Caki2 (cell line): Measurements from ENCODE around the gene SBNO2. TPM values are rescaled to one million over a fixed set of nuclear protein-coding genes. Genes with fewer than 3 reads are reported as not detected.

Source experiments
- DNase-seq: peaks from one replicate; pipeline ENCODE4 v3.0.0-alpha.2; 2015; ENCODE audit warnings: low read depth
- in situ Hi-C: cut with HindIII; loops from 2 replicates; pipeline ENCODE4 v1.10.0; 2016; ENCODE audit warnings: low sequenced_read_pairs, low pct_unique_long_range_greater_than_20kb, mixed read lengths
- total RNA-seq: library from RNA; depleted of rRNA; stranded (reverse); fragments of >200 nt; shearing (Covaris generic); gene quantifications from 2 replicates; pipeline ENCODE4 v1.2.3, GENCODE V29; 2014; ENCODE audit warnings: low replicate concordance

The SBNO2 gene
- total RNA-seq, 1 experiment from 2014 or later: 23.7 TPM

GRCh38 chr19:1074544-1075283 lies 99.4 kb downstream of the SBNO2 start:
- in situ Hi-C loops: no loop called here
- DNase-seq: peak; percentile 53

GRCh38 chr19:1073956-1074517 lies 100.0 kb downstream of the SBNO2 start:
- DNase-seq: no peak
- in situ Hi-C loops: no loop called here

GRCh38 chr19:1073063-1073955 lies 100.8 kb downstream of the SBNO2 start:
- DNase-seq: no peak
- in situ Hi-C loops: no loop called here

DNA sequence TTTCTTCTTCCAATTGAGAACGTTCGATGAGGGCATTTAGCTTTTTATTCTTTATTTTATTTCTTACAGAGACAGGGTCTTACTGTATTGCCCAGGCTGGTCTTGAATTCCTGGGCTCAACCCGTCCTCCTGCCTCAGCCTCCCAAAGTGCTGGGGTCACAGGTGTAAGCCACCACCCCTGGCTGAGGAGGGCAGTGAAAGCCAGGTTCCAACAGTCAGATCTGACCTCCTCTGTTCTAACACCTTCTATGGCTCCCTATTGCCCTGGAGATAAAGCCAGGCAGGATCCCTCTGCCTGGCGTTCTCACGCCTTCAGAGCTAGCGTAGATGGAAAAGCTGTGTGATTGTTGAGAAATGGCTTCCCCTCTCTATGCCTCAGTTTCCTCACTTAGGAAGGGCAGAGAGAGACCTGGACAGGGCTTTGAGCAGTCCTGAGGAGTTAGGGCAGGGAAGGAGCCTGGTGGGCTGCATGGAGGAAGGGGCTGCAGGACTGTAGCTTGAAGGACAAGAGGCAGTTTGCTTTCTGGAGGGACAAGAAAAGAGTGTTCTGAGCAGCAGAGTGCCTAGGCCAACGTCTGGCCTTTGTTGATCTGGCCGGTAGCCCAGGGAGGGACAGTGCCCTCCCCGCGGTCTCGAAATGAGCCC lies 101.6 kb downstream of the SBNO2 start:
- in situ Hi-C loops: no loop called here

GRCh38 chr19:1070931-1071791 lies 102.9 kb downstream of the SBNO2 start:
- in situ Hi-C loops: no loop called here
- DNase-seq: no peak

More for the DNA sequence above, 101.6 kb downstream of the SBNO2 start:
- DNase-seq: no peak

- in situ Hi-C loops: no loop called here
- no peak for DNase-seq
These were observed 103.5 kb downstream of the SBNO2 start for GRCh38 chr19:1070576-1070930.

DNA sequence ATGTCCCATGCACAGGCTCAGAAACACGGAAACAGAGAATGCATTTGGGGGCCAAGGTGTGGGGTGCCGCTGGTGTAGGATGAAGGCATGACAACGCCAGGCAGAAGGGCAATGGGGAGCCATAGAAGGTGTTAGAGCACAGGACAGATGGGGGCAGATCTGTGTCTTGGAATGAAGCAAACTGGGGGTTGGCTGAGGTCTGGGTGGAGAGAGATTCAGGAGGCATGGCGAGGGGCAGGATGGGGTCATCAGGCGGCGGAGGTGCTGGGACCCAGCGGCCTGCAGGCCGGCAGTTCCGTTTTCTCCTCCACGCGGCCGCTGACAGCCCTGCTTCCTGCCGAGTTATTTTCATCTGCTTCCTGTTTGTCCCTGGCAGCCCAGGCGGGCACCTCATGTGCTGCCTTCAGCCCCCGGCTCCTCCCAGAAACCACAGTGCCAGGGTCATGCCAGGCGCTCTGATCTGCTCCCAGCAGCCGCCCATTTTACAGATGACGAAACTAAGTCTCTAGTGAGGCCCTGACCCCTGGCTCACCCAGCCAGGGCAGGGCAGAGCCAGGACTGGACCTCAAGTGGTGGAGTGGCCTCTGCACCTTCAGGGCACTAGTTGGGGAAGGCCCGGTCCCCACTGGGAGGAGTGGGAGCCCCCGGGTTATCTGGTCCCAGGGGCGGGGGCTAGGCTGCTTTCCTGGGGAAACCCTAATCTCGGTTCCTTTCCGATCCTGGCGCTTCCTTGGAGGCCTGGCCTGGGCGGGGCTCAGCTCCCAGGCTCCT lies 104.9 kb downstream of the SBNO2 start:
- in situ Hi-C loops: no loop called here
- DNase-seq: no peak

- in situ Hi-C loops: no loop called here
- no peak for DNase-seq
These were observed 105.8 kb downstream of the SBNO2 start for GRCh38 chr19:1068009-1069001.

GRCh38 chr19:1067341-1067957 lies 106.6 kb downstream of the SBNO2 start:
- in situ Hi-C loops: no loop called here
- DNase-seq: no peak

GRCh38 chr19:1066748-1067340 lies 107.2 kb downstream of the SBNO2 start, which contains the start of gene ARHGAP45:
TSS of gene ARHGAP45 (plus strand) at chr19:1067167. CDS start at chr19:1067406, 239 bp downstream.
- DNase-seq: no peak
- in situ Hi-C loops: no loop called here

DNA sequence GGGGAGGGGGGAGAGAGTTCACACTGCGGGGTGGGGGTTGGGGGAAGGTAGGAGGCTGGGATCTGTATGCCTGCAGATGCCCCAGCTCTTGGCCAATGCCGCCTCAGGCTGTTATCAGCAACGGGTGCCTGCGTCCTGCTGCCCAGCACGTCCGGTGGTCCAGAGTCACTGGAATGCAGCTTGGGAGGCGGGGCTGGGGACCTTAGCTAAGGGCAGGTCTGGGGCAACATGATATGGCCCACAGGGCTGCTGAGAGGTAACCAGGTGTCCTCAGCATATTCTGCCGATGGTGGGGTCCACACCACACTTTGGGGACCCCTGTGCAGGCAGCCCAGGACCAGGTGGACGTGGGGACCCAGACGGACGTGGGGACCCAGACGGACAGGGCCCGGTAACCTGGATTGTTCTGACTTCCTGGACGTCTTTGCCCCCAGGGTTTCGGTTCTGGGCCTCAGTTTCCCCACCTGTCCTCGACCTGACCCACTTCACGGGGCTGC lies 107.8 kb downstream of the SBNO2 start:
- no peak for DNase-seq
- in situ Hi-C loops: no loop called here

GRCh38 chr19:1065606-1066109 lies 108.4 kb downstream of the SBNO2 start:
- DNase-seq: no peak
- in situ Hi-C loops: no loop called here

DNA sequence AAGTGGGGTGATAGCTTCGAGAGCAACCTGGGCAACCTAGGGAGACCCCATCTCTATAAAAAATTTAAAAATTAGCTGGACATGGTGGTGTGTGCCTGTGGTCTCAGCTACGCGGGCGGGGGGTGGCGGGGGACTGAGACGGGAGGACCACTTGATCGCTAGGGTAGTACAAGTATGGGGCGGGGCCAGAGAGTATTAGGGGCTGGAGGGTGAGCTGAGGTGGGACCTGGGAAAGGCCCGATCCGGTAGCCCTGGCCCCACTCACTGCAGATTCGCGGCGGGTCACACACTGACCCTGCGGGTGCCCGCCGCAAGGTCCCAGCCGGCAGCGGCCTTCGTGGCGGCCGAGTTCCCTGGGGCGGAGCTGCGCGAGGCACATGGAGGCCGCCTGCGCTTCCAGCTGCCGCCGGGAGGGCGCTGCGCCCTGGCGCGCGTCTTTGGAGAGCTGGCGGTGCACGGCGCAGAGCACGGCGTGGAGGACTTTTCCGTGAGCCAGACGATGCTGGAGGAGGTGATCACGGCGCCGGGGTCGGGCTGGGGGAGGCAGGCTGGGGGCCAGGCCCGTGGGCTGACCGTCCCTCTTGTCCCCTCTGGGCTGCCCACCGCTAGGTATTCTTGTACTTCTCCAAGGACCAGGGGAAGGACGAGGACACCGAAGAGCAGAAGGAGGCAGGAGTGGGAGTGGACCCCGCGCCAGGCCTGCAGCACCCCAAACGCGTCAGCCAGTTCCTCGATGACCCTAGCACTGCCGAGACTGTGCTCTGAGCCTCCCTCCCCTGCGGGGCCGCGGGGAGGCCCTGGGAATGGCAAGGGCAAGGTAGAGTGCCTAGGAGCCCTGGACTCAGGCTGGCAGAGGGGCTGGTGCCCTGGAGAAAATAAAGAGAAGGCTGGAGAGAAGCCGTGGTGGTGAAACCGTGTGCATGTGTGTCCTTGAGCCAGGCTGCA lies 109.1 kb downstream of the SBNO2 start:
- no peak for DNase-seq
- in situ Hi-C loops: no loop called here
